Measurements from ENCODE around the gene LPP. TPM values are rescaled to one million over a fixed set of nuclear protein-coding genes. Genes with fewer than 3 reads are reported as not detected.

The LPP gene
- total and polyA plus RNA-seq, 2 of the 13 experiments (the other 11 are each of a cell fraction or from before 2014, with no cell fraction given) = 19.2 to 29.9 TPM

- TF ChIP-seq CC2D1A (CRISPR knock-in tag; IDR thresholded peaks at IDR 0.05) (no peak), ZNF503 (CRISPR knock-in tag; IDR thresholded peaks at IDR 0.05) (0 out of 2 replicates have a peak, but pooled peaks have one; percentile 46), FOXK1 (CRISPR knock-in tag; IDR thresholded peaks at IDR 0.05; ENCODE audit: borderline replicate concordance, low read depth) (peak; percentile 34; the same call in 1 of the 2 replicates), MEIS1 (CRISPR knock-in tag; IDR thresholded peaks at IDR 0.05; ENCODE audit: borderline replicate concordance) (no peak), SKIL (CRISPR knock-in tag; IDR thresholded peaks at IDR 0.05; ENCODE audit: borderline replicate concordance) (no peak), ZNF329 (CRISPR knock-in tag; IDR thresholded peaks at IDR 0.05; ENCODE audit: low read depth) (no peak), ZNF562 (CRISPR knock-in tag; IDR thresholded peaks at IDR 0.05; ENCODE audit: borderline replicate concordance) (no peak), ZNF17 (CRISPR knock-in tag; IDR thresholded peaks at IDR 0.05) (no peak), CHCHD3 (CRISPR knock-in tag; IDR thresholded peaks at IDR 0.05) (no peak), KLF6 (CRISPR knock-in tag; IDR thresholded peaks at IDR 0.05) (no peak), ZNF629 (CRISPR knock-in tag; conservative IDR thresholded peaks at IDR 0.05) (no peak), FOXA3 (CRISPR knock-in tag; IDR thresholded peaks at IDR 0.05) (peak; percentile 88), IRF2 (CRISPR knock-in tag; IDR thresholded peaks at IDR 0.05) (0 out of 2 replicates have a peak, but pooled peaks have one; percentile 19), ZFP1 (CRISPR knock-in tag; IDR thresholded peaks at IDR 0.05) (no peak), PREB (CRISPR knock-in tag; IDR thresholded peaks at IDR 0.05) (no peak), MAFK (conservative IDR thresholded peaks at IDR 0.05 in 1 of 2, IDR thresholded peaks at IDR 0.05 in 1 of 2; ENCODE audit: low read length in 2 of 2) (peak in 1 of 2 experiments; percentile 40; a peak in 2 of 4 replicates), ZNF605 (CRISPR knock-in tag; IDR thresholded peaks at IDR 0.05) (no peak), BCL6 (CRISPR knock-in tag; IDR thresholded peaks at IDR 0.05) (peak; percentile 64)
Observed at GRCh38 chr3:188546835-188547670, 393.1 kb downstream of the LPP start (continued).
